PFSK-1 (cell line): ENCODE results near the gene NSUN6.

ENCODE experiments used
- FOXP2 ChIP-seq: optimal IDR thresholded peaks from 2 replicates; pipeline ENCODE3; 2011; ENCODE audit warnings: borderline replicate concordance, control low read depth, inconsistent platforms; ENCODE audit not compliant: insufficient read depth; ENCODE audit errors: extremely low read length, extremely low read depth
- POLR2AphosphoS5 ChIP-seq: IDR thresholded peaks from 2 replicates; pipeline ENCODE4 v1.6.1; 2012; ENCODE audit warnings: low read depth, mild to moderate bottlenecking, control low read depth, low read length, moderate library complexity
- REST ChIP-seq, 2 experiments: IDR thresholded peaks; 2 replicates each; pipeline versions ENCODE4 v1.6.1 to v1.8.0; 2011 to 2012; ENCODE audit warnings: low read depth in 2 of 2, low read length in 2 of 2, control low read depth in 1 of 2, inconsistent platforms in 1 of 2, mild to moderate bottlenecking in 1 of 2, moderate library complexity in 1 of 2; ENCODE audit not compliant: insufficient read depth in 1 of 2
- SIN3A ChIP-seq: IDR thresholded peaks from 2 replicates; pipeline ENCODE4 v1.6.1; 2012; ENCODE audit warnings: mild to moderate bottlenecking, low read length, moderate library complexity, borderline replicate concordance; ENCODE audit not compliant: insufficient read depth
- TAF1 ChIP-seq: IDR thresholded peaks from 2 replicates; pipeline ENCODE4 v1.6.1; 2012; ENCODE audit warnings: low read length, control low read depth, borderline replicate concordance; ENCODE audit not compliant: insufficient read depth

GRCh38 chr10:18606051-18606695 lies 45.2 kb downstream of the NSUN6 start:
- TF ChIP-seq REST (IDR thresholded peaks at IDR 0.05; ENCODE audit: insufficient read depth in 1 of 2, low read depth in 2 of 2, low read length in 2 of 2) (no peak), POLR2AphosphoS5 (no peak), TAF1 (no peak), SIN3A (no peak), FOXP2 (no peak)
